NCI-H2081 (cell line): ENCODE measurements around the gene GON7.
"Not testable (repeated sequence)": the region's sequence is repeated elsewhere in the genome, so short reads cannot be mapped to it uniquely, and the experiment has no call there.

Experiments
- DNase-seq, 2 experiments: peaks; one replicate each; lab custom pipeline; 2025; lab: John Stamatoyannopoulos, UW

The GON7 gene

DNA sequence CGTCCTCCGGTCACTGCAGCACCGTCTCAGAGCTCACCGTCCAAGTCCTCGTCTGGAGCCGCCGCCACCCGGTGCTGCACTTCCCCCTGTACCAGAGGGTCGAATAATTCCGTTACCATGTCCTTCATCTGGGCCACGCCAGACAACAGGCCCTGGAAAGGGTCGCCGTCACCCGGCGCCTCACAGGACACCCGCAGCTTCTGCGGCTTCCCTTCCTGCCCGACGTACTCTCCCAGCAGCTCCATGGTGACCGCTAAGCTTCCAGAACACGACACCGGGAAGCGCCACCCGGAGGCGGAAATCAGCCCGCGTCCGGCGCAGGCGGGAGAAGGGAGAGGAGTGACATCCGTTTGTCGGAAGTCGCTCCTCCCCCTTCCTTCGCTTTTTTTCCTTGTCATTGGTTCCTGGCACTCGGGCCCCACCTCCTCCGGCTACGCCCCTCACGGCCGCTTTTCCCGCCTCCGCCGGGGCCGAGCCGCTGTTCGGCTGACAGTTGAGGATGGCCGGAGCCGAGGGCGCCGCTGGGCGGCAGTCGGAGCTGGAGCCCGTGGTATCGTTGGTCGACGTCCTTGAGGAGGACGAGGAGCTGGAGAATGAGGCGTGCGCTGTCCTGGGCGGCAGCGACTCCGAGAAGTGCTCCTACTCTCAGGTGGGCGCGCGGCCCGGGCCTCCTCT lies at the start of gene GON7, which contains the start of gene UBR7:
Gene GON7, minus strand, starts transcription at position 273 of the 675 bp plus-strand sequence. Its CDS starts 28 bp downstream, at position 245.
Gene UBR7, plus strand, starts transcription at position 464 of the 675 bp plus-strand sequence. Its CDS starts 36 bp downstream, at position 500.
- peak; percentile 99 for DNase-seq

DNA sequence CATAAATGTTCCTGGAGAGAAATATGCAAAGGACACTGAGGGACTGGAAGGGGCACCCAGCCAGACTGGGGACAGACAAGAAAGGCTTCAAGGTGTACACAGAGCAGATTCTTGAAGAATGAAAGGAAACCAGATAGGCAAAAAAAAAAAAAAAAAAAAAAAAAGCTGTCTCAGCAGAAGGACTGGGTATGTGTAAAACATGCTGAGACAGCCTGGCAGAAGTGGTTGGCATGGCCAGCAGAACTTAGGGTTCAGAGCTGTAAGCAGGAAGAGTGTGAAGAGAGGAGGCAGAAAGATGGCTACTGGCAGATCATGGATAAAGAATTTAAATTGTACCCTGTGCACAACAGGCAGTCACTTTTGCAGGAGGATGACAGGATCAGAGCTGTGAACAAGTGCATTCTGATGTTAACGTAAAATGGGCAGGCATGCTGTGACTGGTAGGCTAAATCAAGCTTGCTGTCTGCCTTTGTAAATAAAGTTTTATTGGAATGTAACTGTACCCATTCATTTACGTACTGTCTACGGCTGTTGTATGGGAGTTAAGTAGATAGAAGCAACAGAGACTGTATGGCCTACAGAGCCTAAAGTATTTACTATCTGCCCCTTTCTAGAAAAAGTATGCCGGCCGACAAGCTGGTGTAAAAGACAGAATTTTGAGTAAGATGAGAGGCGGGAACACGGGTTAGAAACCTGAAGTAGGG lies 42.4 kb upstream of the GON7 start:
- no peak for DNase-seq

GRCh38 chr14:93246534-93246933 lies 39.7 kb upstream of the GON7 start:
- DNase-seq = no peak

DNA sequence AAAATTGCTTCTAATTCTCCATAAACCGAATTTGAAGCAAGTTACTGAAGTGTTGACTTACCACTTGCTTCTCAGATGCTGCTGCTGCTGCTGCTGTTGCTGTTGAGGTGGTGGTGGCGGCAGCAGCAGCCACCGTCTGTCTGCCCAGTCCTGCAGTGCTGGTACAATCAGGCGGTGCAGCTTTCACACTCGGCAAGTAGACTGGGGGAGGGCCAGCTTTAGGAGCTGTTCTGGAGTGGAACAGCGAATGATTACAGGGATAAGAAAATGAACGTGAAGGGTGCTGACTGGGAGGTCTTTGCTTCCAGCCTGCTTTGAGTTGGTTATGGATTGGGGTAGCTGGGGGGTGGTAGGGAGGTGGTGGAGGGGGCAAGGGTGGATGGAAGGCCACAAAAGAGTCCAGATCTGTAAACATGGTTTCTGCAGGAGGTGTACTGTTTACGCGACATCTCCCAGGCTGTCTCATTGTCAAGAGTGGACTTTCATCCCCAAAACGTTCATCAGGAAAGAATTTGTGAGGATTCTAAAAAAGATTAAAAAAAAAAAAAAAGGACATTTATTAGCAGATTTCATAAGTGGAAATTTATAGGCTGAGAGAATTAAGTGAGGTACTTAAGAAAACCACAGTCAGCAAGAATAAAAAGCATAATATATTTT lies 39.0 kb upstream of the GON7 start:
- DNase-seq = no peak

GRCh38 chr14:93240678-93241000 lies 33.8 kb upstream of the GON7 start:
- DNase-seq = no peak

DNA sequence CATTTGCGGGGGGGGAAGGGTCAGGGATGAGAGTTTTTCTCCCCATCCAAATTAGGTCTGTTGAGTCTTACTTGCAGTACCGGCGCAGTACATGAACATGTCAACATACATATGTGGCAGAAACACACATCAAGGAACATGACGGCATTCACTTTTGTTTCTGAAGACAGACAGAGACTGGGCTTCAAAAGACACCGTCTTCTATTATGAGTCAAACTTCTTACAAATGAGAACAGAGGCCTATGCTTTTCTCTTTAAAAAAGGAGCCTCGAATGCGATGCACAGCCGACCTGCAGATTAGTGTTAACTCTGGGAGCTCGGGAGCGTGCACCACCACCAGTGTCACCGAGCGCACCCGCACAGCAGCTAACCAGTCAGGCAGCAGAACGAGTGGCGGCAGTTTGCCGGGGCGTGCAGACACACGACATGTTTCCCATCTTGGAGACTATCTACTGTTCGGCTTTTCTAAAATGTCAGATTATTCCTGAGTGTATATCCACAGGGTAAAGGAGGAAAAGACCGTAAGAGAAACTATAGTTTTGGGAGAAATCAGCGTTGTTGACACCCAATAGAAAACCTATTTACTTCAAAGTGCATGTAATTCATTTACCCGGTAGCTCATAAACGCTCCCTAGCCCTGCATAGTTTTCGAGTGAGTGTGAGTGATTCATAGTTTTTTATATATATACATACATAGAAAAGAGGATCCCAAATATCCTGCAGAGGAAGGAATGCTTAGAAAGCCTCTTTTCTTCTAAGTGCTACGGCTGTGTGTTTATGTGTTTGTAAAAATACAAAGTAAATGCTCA lies 33.2 kb upstream of the GON7 start:
- DNase-seq = no peak

- DNase-seq = no peak
Observed at GRCh38 chr14:93234798-93235197, 27.9 kb upstream of the GON7 start.

- not testable (repeated sequence) for DNase-seq
Observed at GRCh38 chr14:93233078-93233477, 26.2 kb upstream of the GON7 start.

GRCh38 chr14:93232159-93232558 lies 25.3 kb upstream of the GON7 start:
- DNase-seq = no peak

- no peak for DNase-seq
Observed at GRCh38 chr14:93231129-93231979, 24.5 kb upstream of the GON7 start.

DNA sequence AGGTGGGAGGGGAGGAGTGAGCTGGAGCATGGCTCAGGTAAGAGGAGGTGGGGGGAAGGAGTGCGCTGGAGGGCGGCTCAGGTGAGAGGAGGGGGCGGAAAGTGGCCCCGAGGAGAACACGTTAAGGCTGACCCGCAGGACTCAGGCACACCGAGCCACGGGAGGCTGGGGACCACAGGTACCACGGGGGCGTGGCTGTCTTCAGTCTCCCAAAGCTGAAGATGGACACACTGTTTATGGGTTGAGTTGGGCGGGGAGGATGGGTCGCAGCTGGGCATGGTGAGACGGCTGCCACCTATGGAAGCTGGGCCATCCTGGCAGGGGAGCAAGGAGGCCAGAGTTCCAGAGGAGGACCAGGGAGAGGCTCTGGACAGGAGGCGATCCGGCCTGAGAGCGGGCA lies 23.7 kb upstream of the GON7 start:
- no peak for DNase-seq

GRCh38 chr14:93228550-93228949 lies 21.7 kb upstream of the GON7 start:
- no peak for DNase-seq

DNA sequence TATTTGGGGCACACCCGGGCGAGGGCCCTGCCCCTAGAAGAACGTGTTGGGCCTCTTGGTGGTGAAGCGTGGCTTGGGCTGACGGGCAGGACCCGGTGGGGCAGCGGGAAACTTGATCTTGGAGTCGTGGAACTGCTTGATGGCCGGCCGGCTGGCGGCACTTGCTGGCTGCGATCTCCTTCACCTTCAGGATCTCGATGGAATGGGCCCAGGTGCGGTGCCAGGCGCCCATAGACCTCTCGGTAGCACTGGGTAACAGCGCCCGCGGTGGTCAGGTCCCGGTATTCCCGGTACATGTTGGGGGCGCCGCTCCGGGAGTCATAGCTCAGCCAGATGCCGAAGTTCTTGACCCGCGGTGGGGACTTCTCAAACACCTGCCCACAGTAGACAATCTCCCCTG lies 16.7 kb upstream of the GON7 start:
- no peak for DNase-seq

- no peak for DNase-seq
Observed at GRCh38 chr14:93220509-93220908, 13.6 kb upstream of the GON7 start.

DNA sequence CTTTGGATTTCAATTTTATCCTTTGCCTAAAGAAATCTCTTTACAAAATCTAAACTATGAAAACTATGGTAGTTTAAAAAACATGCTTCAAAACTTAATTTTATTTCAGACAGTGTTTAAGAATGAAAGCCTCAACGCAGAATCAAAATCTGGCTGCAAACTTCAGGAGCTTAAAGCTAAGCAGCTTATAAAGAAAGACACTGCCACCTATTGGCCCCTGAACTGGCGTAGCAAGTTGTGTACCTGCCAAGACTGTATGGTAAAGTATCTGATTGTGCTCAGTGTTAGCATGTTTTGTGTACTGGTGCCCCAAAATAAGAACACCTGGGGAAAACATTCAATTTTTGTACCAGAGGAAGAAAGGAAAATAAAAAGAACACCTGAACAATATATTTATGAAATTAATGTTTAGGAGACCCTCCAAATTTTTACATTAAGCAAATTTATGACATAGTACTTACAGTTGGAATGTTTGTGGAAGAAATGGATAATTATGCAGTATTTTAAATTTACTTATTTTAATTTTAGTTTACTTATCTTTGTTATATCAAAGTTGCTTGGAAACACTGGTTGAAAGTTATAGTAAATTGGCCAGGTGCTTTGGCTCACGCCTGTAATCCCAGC lies 12.3 kb upstream of the GON7 start:
- peak; percentile 72 to 73 for DNase-seq

- DNase-seq = no peak
Observed at GRCh38 chr14:93214598-93214997, 7.7 kb upstream of the GON7 start.

DNA sequence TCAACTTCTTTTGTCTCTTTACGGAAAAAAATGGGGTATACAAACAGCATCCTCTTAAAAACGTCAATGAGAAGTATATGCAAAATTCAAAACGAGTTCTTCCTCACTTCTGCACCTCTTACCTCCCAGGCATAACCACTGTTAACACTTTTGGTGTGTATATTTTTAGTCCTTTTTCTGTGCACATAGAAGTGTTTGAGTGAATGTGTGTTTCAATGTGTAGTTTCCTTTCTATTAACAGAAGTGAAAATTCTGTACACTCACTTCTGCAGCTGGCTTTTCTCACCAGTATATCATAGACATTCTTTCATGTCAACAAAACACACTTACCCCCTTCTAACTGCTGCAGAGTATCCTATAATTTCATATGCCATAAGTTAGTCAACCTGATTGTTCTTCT lies 5.6 kb upstream of the GON7 start:
- no peak for DNase-seq

DNA sequence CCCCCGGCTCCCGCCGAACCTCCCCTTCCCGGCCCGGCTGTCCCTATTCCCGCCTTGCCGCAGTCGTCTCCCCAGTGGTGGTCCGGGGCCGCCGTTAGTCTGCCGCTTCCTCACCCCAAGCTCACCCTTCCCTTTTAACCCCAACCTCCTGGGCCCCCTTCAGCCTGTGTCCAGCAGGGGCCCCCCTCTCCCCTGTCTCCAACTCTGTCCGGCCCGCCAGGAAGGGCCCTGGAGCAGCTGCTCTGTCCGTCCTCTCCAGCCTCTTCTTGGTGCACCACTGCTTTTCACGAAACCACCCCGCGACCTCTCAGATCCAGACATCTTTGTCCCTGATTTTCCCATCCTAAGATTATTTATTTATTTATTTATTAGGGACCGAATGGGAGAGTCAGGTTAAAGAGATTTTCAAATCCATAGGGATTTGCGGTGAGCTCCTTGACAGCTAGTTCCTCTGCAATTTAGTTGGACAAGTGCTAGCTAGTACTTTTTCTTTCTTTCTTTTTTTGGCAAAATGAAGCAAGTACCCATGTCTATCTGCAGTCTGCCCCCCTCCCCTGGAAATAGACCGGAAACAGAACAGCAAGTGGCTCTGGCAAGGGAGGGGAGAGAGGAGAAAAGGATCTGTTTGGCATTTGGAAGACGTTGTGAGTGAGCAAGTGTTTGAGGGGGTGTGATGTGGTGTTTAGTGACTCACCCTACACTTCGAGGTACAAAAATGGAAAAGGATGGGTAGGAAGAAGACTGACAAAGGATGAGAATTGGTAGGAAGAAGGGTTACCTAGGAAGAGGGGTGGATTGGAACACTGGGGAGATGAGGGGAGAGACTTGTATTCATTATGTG lies 823 bp upstream of the GON7 start:
- DNase-seq = peak; percentile 44 to 55

DNA sequence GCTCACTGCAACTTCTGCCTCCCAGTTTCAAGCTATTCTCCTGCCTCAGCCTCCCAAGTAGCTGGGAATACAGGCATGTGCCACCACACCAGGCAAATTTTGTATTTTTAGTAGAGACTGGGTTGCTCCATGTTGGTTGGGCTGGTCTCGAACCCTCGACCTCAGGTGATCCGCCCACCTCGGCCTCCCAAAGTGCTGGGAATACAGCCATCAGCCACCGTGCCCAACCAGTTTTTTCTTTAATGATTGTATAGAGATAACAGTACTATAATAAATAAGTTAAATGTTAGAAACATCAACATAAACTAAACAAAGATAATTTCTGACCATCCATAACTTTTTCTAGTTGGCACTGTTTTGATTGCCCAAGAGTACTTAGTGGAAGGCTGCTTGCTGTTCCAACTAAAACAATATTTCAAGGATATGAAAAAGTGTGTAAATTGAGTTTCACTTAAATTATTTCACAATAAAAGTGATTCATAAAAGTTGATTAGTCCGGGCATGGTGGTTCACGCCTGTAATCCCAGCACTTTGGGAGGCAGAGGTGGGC lies 5.6 kb downstream of the GON7 start:
- DNase-seq = no peak

DNA sequence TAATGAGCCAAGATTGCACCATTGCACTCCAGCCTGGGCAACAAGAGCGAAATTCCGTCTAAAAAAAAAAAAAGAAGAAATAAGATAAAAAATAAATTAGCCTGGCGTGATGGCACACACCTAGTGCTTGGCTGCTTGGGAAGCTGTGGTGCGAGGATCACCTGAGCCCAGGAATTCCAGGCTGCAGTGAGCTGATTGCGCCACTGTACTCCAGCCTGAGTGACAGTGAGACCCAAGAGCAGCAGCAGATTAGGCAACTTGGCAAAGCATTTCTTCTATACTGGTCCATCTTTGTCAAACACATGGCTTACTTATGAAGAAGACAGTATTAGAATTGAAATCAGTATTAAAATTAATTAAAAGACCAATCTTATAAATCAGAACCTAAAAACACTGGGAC lies 6.3 kb downstream of the GON7 start:
- DNase-seq = no peak
